Forelimb muscle (tissue), 1 donor: ENCODE data around the gene COL17A1. TPM values are rescaled to one million over a fixed set of nuclear protein-coding genes. Genes with fewer than 3 reads are reported as not detected.

ENCODE experiments used
- DNase-seq: peaks from one replicate; pipeline ENCODE4 v3.0.0-alpha.2; 2013; ENCODE audit warnings: low read depth
- polyA plus RNA-seq: library from polyadenylated mRNA; unstranded; fragments of 120-200 nt; gene quantifications from one replicate; pipeline ENCODE4 v1.2.1, GENCODE V29; 2013; ENCODE audit not compliant: insufficient read length

COL17A1 gene
- polyA plus RNA-seq, 1 donor, result 0.23 TPM

- DNase-seq, result no peak
Observed at GRCh38 chr10:104098358-104098925, 12.8 kb upstream of the COL17A1 start.

- no peak for DNase-seq
Observed at GRCh38 chr10:104096692-104097091, 11.0 kb upstream of the COL17A1 start.

GRCh38 chr10:104092749-104093148 is 7.1 kb upstream of the COL17A1 start:
- no peak for DNase-seq

- DNase-seq, result no peak
Observed at GRCh38 chr10:104090611-104091010, 4.9 kb upstream of the COL17A1 start.

GRCh38 chr10:104089621-104090020 is 3.9 kb upstream of the COL17A1 start:
- DNase-seq, result no peak

GRCh38 chr10:104088239-104088638 is 2.6 kb upstream of the COL17A1 start:
- no peak for DNase-seq

- DNase-seq, result no peak
Observed at GRCh38 chr10:104084482-104085142, 1.1 kb downstream of the COL17A1 start.

GRCh38 chr10:104081998-104082397 is 3.7 kb downstream of the COL17A1 start:
- DNase-seq, result no peak

- DNase-seq, result no peak
Observed at GRCh38 chr10:104080762-104081161, 4.9 kb downstream of the COL17A1 start.

GRCh38 chr10:104077663-104078151 is 8.0 kb downstream of the COL17A1 start:
- no peak for DNase-seq

GRCh38 chr10:104077247-104077646 is 8.4 kb downstream of the COL17A1 start:
- DNase-seq, result no peak

- peak; percentile 11 for DNase-seq
Observed at GRCh38 chr10:104076743-104077160, 8.9 kb downstream of the COL17A1 start.

GRCh38 chr10:104074505-104074904 is 11.2 kb downstream of the COL17A1 start:
- DNase-seq, result no peak

- DNase-seq, result no peak
Observed at GRCh38 chr10:104072786-104073185, 12.9 kb downstream of the COL17A1 start.

GRCh38 chr10:104069613-104070012 is 16.1 kb downstream of the COL17A1 start:
- DNase-seq, result no peak

- no peak for DNase-seq
Observed at GRCh38 chr10:104067525-104067924, 18.2 kb downstream of the COL17A1 start.

GRCh38 chr10:104066945-104067344 is 18.7 kb downstream of the COL17A1 start:
- DNase-seq, result no peak

GRCh38 chr10:104065748-104066147 is 19.9 kb downstream of the COL17A1 start:
- no peak for DNase-seq

GRCh38 chr10:104061196-104061595 is 24.5 kb downstream of the COL17A1 start:
- DNase-seq, result no peak

- no peak for DNase-seq
Observed at GRCh38 chr10:104059364-104059763, 26.3 kb downstream of the COL17A1 start.

- DNase-seq, result no peak
Observed at GRCh38 chr10:104057717-104058116, 28.0 kb downstream of the COL17A1 start.

GRCh38 chr10:104056619-104057273 is 28.9 kb downstream of the COL17A1 start:
- no peak for DNase-seq

GRCh38 chr10:104054430-104054829 is 31.2 kb downstream of the COL17A1 start:
- DNase-seq, result no peak
